OCI-LY3 (cell line): ENCODE measurements around the gene FAM43A.

Experiments used
- H2AFZ ChIP-seq: fragments of 200-600, 300-600 bp; shearing (Covaris generic); 2 replicates; pipeline ENCODE4 v1.6.0; 2014; ENCODE audit warnings: antibody characterized with exemption, low read depth, low read length
- H3K27ac ChIP-seq: fragments of 200-600, 300-600 bp; sonication (generic); 2 replicates; pipeline ENCODE4 v1.5.1; 2014; ENCODE audit warnings: mild to moderate bottlenecking, low read length, moderate library complexity, mixed read lengths
- H3K27me3 ChIP-seq: fragments of 200-600, 300-600 bp; sonication (generic); 2 replicates; pipeline ENCODE4 v1.6.1; 2014; ENCODE audit warnings: low read depth, low read length, mixed read lengths
- H3K36me3 ChIP-seq: fragments of 200-600, 300-600 bp; sonication (generic); replicated peaks from 2 replicates; pipeline ENCODE3; 2014; ENCODE audit warnings: low read depth, low read length, mixed read lengths
- H3K4me1 ChIP-seq: fragments of 300-600, 200-600 bp; sonication (generic); 2 replicates; pipeline ENCODE4 v1.6.1; 2014; ENCODE audit warnings: low read length, mixed read lengths
- H3K4me2 ChIP-seq: fragments of 200-600, 300-600 bp; sonication (generic); 2 replicates; pipeline ENCODE4 v1.6.1; 2014; ENCODE audit warnings: low read length, mixed read lengths
- H3K4me3 ChIP-seq: fragments of 300-600, 200-600 bp; sonication (generic); 2 replicates; pipeline ENCODE4 v1.5.1; 2014; ENCODE audit warnings: antibody characterized with exemption, mild to moderate bottlenecking, low read length, moderate library complexity
- H3K79me2 ChIP-seq: fragments of 300-600, 200-600 bp; shearing (Covaris generic); 2 replicates; pipeline ENCODE4 v1.6.1; 2014; ENCODE audit warnings: mild to moderate bottlenecking, low read length, mixed read lengths
- H3K9ac ChIP-seq: fragments of 300-600, 200-600 bp; shearing (Covaris generic); 2 replicates; pipeline ENCODE4 v1.6.0; 2014; ENCODE audit warnings: mild to moderate bottlenecking, low read length, moderate library complexity
- H3K9me3 ChIP-seq: fragments of 200-600, 300-600 bp; shearing (Covaris generic); 2 replicates; pipeline ENCODE4 v1.6.1; 2014; ENCODE audit warnings: low read length, mixed read lengths; ENCODE audit not compliant: insufficient read depth
- H4K20me1 ChIP-seq: fragments of 200-600, 300-600 bp; sonication (generic); 2 replicates; pipeline ENCODE4 v1.6.1; 2016; ENCODE audit warnings: low read length, mixed read lengths; ENCODE audit not compliant: insufficient read depth
- EZH2phosphoT487 ChIP-seq: fragments of 200-600 bp; shearing (Covaris generic); IDR thresholded peaks from 2 replicates; pipeline ENCODE4 v1.6.1; 2018; ENCODE audit warnings: antibody characterized with exemption, mixed run types, low read depth
- TF ChIP-seq, protein P1 (sequence below): fragments of 200-600, 300-600 bp; sonication (generic); IDR thresholded peaks from 2 replicates; pipeline ENCODE4 v1.5.1; 2014; ENCODE audit warnings: antibody characterized with exemption, low read length, low read depth

Gene FAM43A

DNA sequence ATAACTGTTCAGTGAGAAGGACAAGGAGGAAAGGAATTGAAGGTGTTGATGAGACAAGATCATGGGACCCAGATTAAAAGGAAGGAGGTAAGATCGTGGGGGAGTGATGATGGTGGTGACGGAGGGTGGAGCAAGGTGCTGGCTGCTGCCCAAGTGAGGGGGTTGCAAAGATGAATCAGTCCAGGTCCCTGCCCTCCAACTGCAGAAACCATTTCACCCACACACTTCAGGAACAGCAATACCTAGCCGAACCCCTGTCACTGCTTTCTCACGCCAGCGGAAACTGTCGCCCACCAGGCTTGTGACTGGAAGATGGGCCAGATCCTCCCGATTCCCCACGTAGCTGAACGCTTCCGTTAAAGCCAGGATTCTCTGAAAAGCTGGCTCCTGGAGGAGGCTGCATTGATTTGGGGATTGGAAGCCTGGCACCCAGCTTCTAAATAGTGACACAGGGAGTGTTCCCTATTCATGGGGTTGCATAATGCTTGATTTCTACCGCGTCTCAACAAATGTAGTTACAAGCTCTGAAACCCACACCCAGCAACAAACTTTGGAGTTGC lies 10.5 kb upstream of the FAM43A start:
- Histone ChIP-seq H3K79me2 (peaks cover 19% of the 10 kb centered on the region), H3K9me3 (no peaks in the 10 kb centered on the region), H3K36me3 (no peaks in the 10 kb centered on the region), H3K9ac (no peak overlapping the region), H4K20me1 (0 out of 2 replicates have a peak, but pooled peaks cover 3% of the 10 kb centered on the region), H3K4me3 (no peak overlapping the region; the same call in 1 of the 2 replicates), H3K4me2 (peak overlapping the region; percentile 25), H3K27me3 (peaks cover 17% of the 10 kb centered on the region; the same call in 1 of the 2 replicates), H3K4me1 (peaks cover 22% of the 10 kb centered on the region), H2AFZ (peak overlapping the region; percentile 46; the same call in 1 of the 2 replicates), H3K27ac (no peak overlapping the region)
- TF ChIP-seq EZH2phosphoT487: no peak
- TF ChIP-seq, protein P1, sequence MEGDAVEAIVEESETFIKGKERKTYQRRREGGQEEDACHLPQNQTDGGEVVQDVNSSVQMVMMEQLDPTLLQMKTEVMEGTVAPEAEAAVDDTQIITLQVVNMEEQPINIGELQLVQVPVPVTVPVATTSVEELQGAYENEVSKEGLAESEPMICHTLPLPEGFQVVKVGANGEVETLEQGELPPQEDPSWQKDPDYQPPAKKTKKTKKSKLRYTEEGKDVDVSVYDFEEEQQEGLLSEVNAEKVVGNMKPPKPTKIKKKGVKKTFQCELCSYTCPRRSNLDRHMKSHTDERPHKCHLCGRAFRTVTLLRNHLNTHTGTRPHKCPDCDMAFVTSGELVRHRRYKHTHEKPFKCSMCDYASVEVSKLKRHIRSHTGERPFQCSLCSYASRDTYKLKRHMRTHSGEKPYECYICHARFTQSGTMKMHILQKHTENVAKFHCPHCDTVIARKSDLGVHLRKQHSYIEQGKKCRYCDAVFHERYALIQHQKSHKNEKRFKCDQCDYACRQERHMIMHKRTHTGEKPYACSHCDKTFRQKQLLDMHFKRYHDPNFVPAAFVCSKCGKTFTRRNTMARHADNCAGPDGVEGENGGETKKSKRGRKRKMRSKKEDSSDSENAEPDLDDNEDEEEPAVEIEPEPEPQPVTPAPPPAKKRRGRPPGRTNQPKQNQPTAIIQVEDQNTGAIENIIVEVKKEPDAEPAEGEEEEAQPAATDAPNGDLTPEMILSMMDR: no peak

DNA sequence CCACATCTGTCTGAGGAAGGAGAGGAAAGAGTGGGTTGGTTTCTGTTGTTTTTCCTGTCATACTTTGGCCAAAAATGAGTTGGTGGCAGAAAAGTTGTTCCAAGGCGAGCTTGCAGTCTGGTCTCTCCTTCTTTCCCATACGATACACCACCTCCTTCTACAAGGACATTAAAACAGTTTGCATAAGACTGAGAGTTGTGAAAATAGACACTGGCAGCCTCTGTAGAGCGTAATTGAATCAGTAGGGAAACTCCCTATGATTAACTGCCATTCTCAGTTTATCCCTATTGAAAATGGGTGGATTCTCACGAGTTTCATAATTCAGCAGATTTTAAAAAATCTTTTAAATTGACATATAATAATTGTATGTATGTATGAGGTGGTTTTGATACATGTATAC lies 10.0 kb upstream of the FAM43A start:
- Histone ChIP-seq H3K4me3 (no peak overlapping the region; the same call in 1 of the 2 replicates), H3K27ac (no peak overlapping the region), H3K4me1 (peaks cover 17% of the 10 kb centered on the region), H3K36me3 (no peaks in the 10 kb centered on the region), H3K9ac (no peak overlapping the region), H3K4me2 (peak overlapping the region; percentile 25), H4K20me1 (0 out of 2 replicates have a peak, but pooled peaks cover 3% of the 10 kb centered on the region), H2AFZ (peak overlapping the region; percentile 46; the same call in 1 of the 2 replicates), H3K27me3 (peaks cover 17% of the 10 kb centered on the region; the same call in 1 of the 2 replicates), H3K79me2 (peaks cover 14% of the 10 kb centered on the region), H3K9me3 (no peaks in the 10 kb centered on the region)
- TF ChIP-seq, protein P1: no peak
- no peak for TF ChIP-seq EZH2phosphoT487

DNA sequence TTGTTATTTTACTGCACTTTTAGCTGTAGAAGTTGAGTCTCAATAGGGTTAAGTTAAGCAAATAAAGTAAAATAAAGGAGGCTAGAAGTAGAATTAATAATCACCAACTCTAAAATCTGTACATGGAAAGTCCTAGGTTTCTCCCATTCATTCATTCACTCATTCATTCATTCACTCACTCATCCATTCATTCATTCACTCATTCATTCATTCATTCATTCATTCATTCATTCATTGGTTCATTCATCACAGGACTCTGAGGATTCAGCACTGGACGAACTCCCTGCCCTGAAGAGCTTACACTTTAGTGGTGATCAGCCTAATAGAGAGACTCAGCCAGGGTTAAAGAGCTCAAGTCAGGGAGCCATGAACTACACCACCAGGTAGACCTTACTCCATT lies 9.2 kb upstream of the FAM43A start:
- Histone ChIP-seq H3K4me2 (no peak overlapping the region), H3K27me3 (peaks cover 17% of the 10 kb centered on the region; the same call in 1 of the 2 replicates)

DNA sequence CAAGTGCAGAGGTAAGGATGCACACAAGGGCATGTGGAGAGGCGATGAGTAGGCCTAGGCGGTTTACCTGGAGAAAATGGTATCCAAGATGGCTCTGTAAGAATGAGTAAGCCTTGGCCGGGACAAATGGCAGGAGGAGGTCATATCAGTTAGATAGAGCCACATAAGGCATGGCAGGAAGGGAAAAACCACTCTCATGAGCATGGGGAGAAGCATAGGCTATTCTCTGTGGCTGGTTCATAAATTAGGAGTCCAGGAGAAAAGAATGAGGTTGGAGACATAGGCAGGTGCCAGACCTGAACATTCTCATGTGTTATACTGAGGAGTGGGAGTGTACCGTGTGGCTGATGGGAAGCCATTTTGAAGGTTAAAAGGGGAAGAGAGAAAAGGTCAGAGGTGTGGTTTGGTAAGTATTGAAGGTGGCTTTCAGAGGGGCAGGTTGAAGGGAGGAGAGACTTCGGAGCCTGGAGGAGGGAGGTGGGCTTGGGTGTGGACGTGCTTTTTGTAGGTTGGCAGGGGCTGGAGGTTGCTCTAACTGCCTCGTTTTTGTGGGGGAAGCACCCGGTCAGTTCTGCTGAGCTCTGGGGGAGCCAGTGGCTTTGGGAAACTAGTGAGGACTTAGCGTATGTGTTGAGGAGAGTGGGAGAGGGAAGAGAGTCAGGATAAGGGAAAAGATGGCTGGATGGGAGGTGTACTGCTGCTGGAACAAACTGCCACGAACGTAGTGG lies 4.6 kb upstream of the FAM43A start:
- Histone ChIP-seq H3K27me3 (0 out of 2 replicates have a peak, but pooled peaks cover 3% of the 10 kb centered on the region), H4K20me1 (no peaks in the 10 kb centered on the region), H3K4me1 (peaks cover 26% of the 10 kb centered on the region), H3K4me2 (peak overlapping the region; percentile 44), H2AFZ (peak overlapping the region; percentile 96), H3K9ac (no peak overlapping the region), H3K27ac (no peak overlapping the region), H3K9me3 (no peaks in the 10 kb centered on the region), H3K4me3 (no peak overlapping the region), H3K36me3 (no peaks in the 10 kb centered on the region), H3K79me2 (no peaks in the 10 kb centered on the region)
- no peak for TF ChIP-seq EZH2phosphoT487
- TF ChIP-seq, protein P1: no peak

More for the DNA sequence above, 9.2 kb upstream of the FAM43A start:
- Histone ChIP-seq H3K36me3 (no peaks in the 10 kb centered on the region), H3K9me3 (no peaks in the 10 kb centered on the region), H3K79me2 (peaks cover 6% of the 10 kb centered on the region), H3K9ac (no peak overlapping the region), H3K4me1 (peaks cover 18% of the 10 kb centered on the region), H3K27ac (no peak overlapping the region), H3K4me3 (no peak overlapping the region), H2AFZ (no peak overlapping the region), H4K20me1 (no peaks in the 10 kb centered on the region)
- TF ChIP-seq, protein P1: no peak
- no peak for TF ChIP-seq EZH2phosphoT487
